HepG2 (cell line): ENCODE measurements around the gene PET117. TPM values are rescaled to one million over a fixed set of nuclear protein-coding genes. Genes with fewer than 3 reads are reported as not detected.

ENCODE experiments used
- ATAC-seq: fragments of 200-7000 bp; cut with Tn5 transposase; 3 replicates; pipeline ENCODE4 v1.9.1; 2020; ENCODE audit warnings: mild to moderate bottlenecking, moderate library complexity
- BruUV-seq: library from RNA; stranded (reverse); fragments of 400-500 nt; replicated peaks from 2 replicates; lab custom pipeline; 2021; lab: Mats Ljungman, UMichigan
- CTCF ChIA-PET: fragments of 300-600 bp; formaldehyde crosslinking; extraction: SDS; loops from one replicate; lab custom pipeline; 2021; ENCODE audit warnings: low total read pairs, inconsistent platforms, low intra/inter-chr PET ratio; lab: Yijun Ruan, JAX
- POLR2A ChIA-PET: fragments of 350-600 bp; sonication (Branson Sonifier 250); formaldehyde crosslinking; loops from one replicate; lab custom pipeline; 2020; ENCODE audit warnings: antibody characterized with exemption, inconsistent platforms; lab: Yijun Ruan, JAX
- DNase-seq: peaks from one replicate; pipeline ENCODE4 v3.0.0-alpha.2; 2015; ENCODE audit warnings: low spot score
- FAIRE-seq: peaks from 3 replicates; lab custom pipeline; 2011; peaks lifted over from hg19 to GRCh38; lab: Jason Lieb, UNC
- H2AFZ ChIP-seq: one replicate; pipeline ENCODE4 v1.6.1; 2011; ENCODE audit warnings: low read length, inconsistent platforms
- H3K27ac ChIP-seq: fragments of 300-600 bp; 3 replicates; pipeline ENCODE4 v1.8.0; 2011; ENCODE audit warnings: mixed run types, mild to moderate bottlenecking, mixed read lengths, low read length, inconsistent platforms; ENCODE audit not compliant: insufficient read depth; ENCODE audit errors: extremely low read length
- H3K27me3 ChIP-seq, 2 experiments: fragments of 200-600 bp in 1 of 2; 2 replicates in 1 of 2; 3 replicates in 1 of 2; pipeline versions ENCODE4 v1.6.0 to v1.8.0; 2011; ENCODE audit warnings: low read length in 2 of 2, mild to moderate bottlenecking in 2 of 2, moderate library complexity in 2 of 2, inconsistent platforms in 1 of 2; ENCODE audit not compliant: insufficient read depth in 2 of 2, control insufficient read depth in 1 of 2
- H3K36me3 ChIP-seq, 2 experiments: fragments of 200-600 bp in 1 of 2; replicated peaks in 1 of 2; 2 replicates in 1 of 2; 3 replicates in 1 of 2; pipeline versions ENCODE4 v1.5.1 to v1.8.0; 2011; ENCODE audit warnings: low read length in 2 of 2, inconsistent platforms in 1 of 2; ENCODE audit not compliant: insufficient read depth in 2 of 2, control insufficient read depth in 1 of 2
- H3K4me1 ChIP-seq: 2 replicates; pipeline ENCODE4 v1.5.1; 2012; ENCODE audit warnings: low read length, inconsistent platforms; ENCODE audit not compliant: insufficient read depth
- H3K4me2 ChIP-seq: 2 replicates; pipeline ENCODE4 v1.6.0; 2011; ENCODE audit warnings: low read depth, low read length, inconsistent platforms
- H3K4me3 ChIP-seq, 3 experiments: fragments of 200-600 bp in 1 of 3; sonication (generic), shearing (Covaris generic) in 1 of 3; replicated peaks in 1 of 3; 2 replicates each; pipeline ENCODE4 v1.5.1; 2011 to 2016; ENCODE audit warnings: low read length in 3 of 3, inconsistent platforms in 2 of 3, low read depth in 2 of 3, mild to moderate bottlenecking in 2 of 3, control low read depth in 1 of 3, mixed read lengths in 1 of 3; ENCODE audit not compliant: insufficient read depth in 1 of 3
- H3K79me2 ChIP-seq: one replicate; pipeline ENCODE4 v1.6.1; 2011; ENCODE audit warnings: low read length, inconsistent platforms; ENCODE audit not compliant: insufficient read depth
- H3K9ac ChIP-seq: 2 replicates; pipeline ENCODE4 v1.6.0; 2011; ENCODE audit warnings: mild to moderate bottlenecking, low read depth, low read length, inconsistent platforms; ENCODE audit not compliant: insufficient read depth
- H3K9me3 ChIP-seq: 2 replicates; pipeline ENCODE4 v1.5.1; 2012; ENCODE audit warnings: mild to moderate bottlenecking, low read length
- H4K20me1 ChIP-seq: 2 replicates; pipeline ENCODE4 v1.6.0; 2011; ENCODE audit warnings: inconsistent platforms, mild to moderate bottlenecking, low read length, moderate library complexity; ENCODE audit not compliant: insufficient read depth
- BRD4 ChIP-seq: sonication (generic); formaldehyde crosslinking; IDR thresholded peaks from 2 replicates; pipeline ENCODE4 v1.4.0; 2020; ENCODE audit warnings: missing genetic modification reagents
- GTF2F1 ChIP-seq: fragments of 150-350 bp; IDR thresholded peaks from 2 replicates; pipeline ENCODE4 v1.6.1; 2014; ENCODE audit warnings: low read length
- IRX3 ChIP-seq: sonication (generic); formaldehyde crosslinking; IDR thresholded peaks from 2 replicates; pipeline ENCODE4 v1.8.1; 2023; ENCODE audit warnings: mild to moderate bottlenecking, low read depth, missing genetic modification reagents, borderline replicate concordance
- JARID2 ChIP-seq: sonication (generic); formaldehyde crosslinking; IDR thresholded peaks from 2 replicates; pipeline ENCODE4 v1.8.1; 2023; ENCODE audit warnings: missing genetic modification reagents, inconsistent platforms; ENCODE audit not compliant: insufficient replicate concordance
- SP140L ChIP-seq: sonication (generic); formaldehyde crosslinking; IDR thresholded peaks from 2 replicates; pipeline ENCODE4 v1.4.0; 2020; ENCODE audit warnings: missing genetic modification reagents, borderline replicate concordance
- XRCC5 ChIP-seq: fragments of 200-400 bp; formaldehyde crosslinking; optimal IDR thresholded peaks from 2 replicates; pipeline ENCODE3; 2017; ENCODE audit warnings: mild to moderate bottlenecking, low read length
- ZNF577 ChIP-seq: sonication (generic); formaldehyde crosslinking; IDR thresholded peaks from 2 replicates; pipeline ENCODE4 v1.4.0; 2020; ENCODE audit warnings: mild to moderate bottlenecking, low read depth, missing genetic modification reagents, borderline replicate concordance
- ZNF737 ChIP-seq: sonication (generic); formaldehyde crosslinking; IDR thresholded peaks from 2 replicates; pipeline ENCODE4 v1.5.0; 2020; ENCODE audit warnings: missing genetic modification reagents, mild to moderate bottlenecking, borderline replicate concordance
- WGBS: methylation state at CpG from one replicate; pipeline ENCODE4 v1.1.6; 2017; ENCODE audit warnings: low lambda C conversion rate; 5-methylcytosine and 5-hydroxymethylcytosine counted together
- in situ Hi-C: cut with HindIII; loops from 2 replicates; pipeline ENCODE4 v1.10.0; 2017; ENCODE audit warnings: low pct_unique_long_range_greater_than_20kb; ENCODE audit not compliant: extremely low pct_ligation_motif_present
- intact Hi-C: fragments of 100-400 bp; cut with micrococcal nuclease; formaldehyde crosslinking; loops from one replicate; pipeline ENCODE4 v1.10.0; 2022; ENCODE audit not compliant: unreplicated experiment
- polyA plus RNA-seq, 8 experiments: library from polyadenylated mRNA; depleted of rRNA in 3 of 8; stranded (reverse) in 7 of 8; unstranded in 1 of 8; fragments of >200 nt; fragmentation: Illumina TruSeq in 4 of 8; extraction: Trizol in 4 of 8; gene quantifications; 2 replicates each; pipeline versions ENCODE4 v1.2.1 to v1.2.3, GENCODE V29; 2011 to 2016; ENCODE audit warnings: low read depth in 4 of 8, missing spikeins in 1 of 8, mixed read lengths in 1 of 8; ENCODE audit not compliant: insufficient read depth in 1 of 8
- total RNA-seq, 5 experiments: library from RNA; depleted of rRNA; stranded (reverse); fragments of >200 nt; fragmentation: Illumina TruSeq; extraction: Trizol; gene quantifications; 2 replicates each; pipeline ENCODE4 v1.2.3, GENCODE V29; 2016; ENCODE audit warnings: low read depth in 1 of 5
- TF ChIP-seq, protein P1 (sequence below): sonication (generic); formaldehyde crosslinking; IDR thresholded peaks from 2 replicates; pipeline ENCODE4 v1.5.0; 2020; ENCODE audit warnings: mild to moderate bottlenecking, missing genetic modification reagents, borderline replicate concordance

Gene PET117
- total and polyA plus RNA-seq, 2 of the 13 experiments (the other 11 are each of a cell fraction or from before 2014, with no cell fraction given), result 22.2 to 48.2 TPM

DNA sequence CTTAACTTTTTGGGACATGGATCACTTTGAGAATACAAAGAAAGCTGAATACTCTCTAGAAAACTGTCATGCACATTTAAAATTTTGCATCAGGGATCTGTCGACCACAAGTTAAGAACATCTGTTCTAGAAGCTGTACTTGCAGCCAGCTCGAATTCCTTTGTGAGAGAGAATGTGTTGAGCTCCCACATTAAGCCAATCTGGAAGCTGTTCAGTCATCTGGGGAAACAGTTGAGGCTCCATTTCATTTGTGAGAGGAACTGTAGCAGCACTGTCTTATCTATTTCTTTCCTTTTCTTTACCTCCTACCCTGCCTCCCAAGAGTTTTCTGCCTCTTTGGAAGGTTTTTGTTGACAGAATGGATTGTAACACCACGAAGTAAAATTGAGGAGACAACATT lies 50.8 kb downstream of the PET117 start:
- in situ Hi-C loops, result no loop called here
- Histone ChIP-seq H3K79me2 (no peaks in the 10 kb centered on the region), H3K27me3 (no peaks in the 10 kb centered on the region), H3K9me3 (no peaks in the 10 kb centered on the region), H2AFZ (no peak overlapping the region), H3K27ac (no peak overlapping the region), H4K20me1 (no peaks in the 10 kb centered on the region), H3K4me1 (peaks cover 7% of the 10 kb centered on the region), H3K4me2 (no peak overlapping the region), H3K9ac (no peak overlapping the region), H3K36me3 (peaks cover 8 to 11% of the 10 kb centered on the region in 2 experiments), H3K4me3 (no peak overlapping the region)
- ATAC-seq (no peak), DNase-seq (no peak), FAIRE-seq (no peak)
- WGBS, result 39% methylated on average over 3 of the region's 3 CpGs
- intact Hi-C loops, result no loop called here
- BruUV-seq, result no TSS peak
- TF ChIP-seq, protein P1, sequence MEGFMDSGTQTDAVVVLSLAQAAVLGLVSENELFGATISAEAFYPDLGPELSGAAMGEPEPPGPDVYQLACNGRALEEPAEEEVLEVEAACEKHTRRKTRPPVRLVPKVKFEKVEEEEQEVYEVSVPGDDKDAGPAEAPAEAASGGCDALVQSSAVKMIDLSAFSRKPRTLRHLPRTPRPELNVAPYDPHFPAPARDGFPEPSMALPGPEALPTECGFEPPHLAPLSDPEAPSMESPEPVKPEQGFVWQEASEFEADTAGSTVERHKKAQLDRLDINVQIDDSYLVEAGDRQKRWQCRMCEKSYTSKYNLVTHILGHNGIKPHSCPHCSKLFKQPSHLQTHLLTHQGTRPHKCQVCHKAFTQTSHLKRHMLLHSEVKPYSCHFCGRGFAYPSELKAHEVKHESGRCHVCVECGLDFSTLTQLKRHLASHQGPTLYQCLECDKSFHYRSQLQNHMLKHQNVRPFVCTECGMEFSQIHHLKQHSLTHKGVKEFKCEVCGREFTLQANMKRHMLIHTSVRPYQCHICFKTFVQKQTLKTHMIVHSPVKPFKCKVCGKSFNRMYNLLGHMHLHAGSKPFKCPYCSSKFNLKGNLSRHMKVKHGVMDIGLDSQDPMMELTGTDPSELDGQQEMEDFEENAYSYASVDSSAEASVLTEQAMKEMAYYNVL (CRISPR knock-in tag), result no peak
- TF ChIP-seq SP140L (CRISPR knock-in tag) (no peak), ZNF577 (no peak), JARID2 (CRISPR knock-in tag) (no peak), IRX3 (CRISPR knock-in tag) (no peak), GTF2F1 (no peak), BRD4 (CRISPR knock-in tag) (no peak), ZNF737 (CRISPR knock-in tag) (no peak), XRCC5 (no peak)
- POLR2A ChIA-PET, result no interaction called here
- CTCF ChIA-PET, result no interaction called here
